Gastrocnemius medialis (tissue), 4 donors: ENCODE measurements around the gene GRID1. TPM values are rescaled to one million over a fixed set of nuclear protein-coding genes. Genes with fewer than 3 reads are reported as not detected.

ENCODE experiments used
- ATAC-seq, 2 donors: fragments of 150-250 bp; one replicate each; pipeline ENCODE4 v1.9.1; 2016
- DNase-seq, 2 donors: peaks; one replicate each; pipeline ENCODE4 v3.0.0-alpha.2; 2019
- H3K27ac ChIP-seq, 4 donors: fragments of 200-600 bp; sonication (generic); 1 replicate in 1 of 4; 2 replicates in 3 of 4; pipeline ENCODE4 v1.5.1; 2016 to 2018; ENCODE audit warnings: mild to moderate bottlenecking in 2 of 4, moderate library complexity in 1 of 4
- H3K27me3 ChIP-seq, 3 donors: fragments of 200-600 bp; sonication (generic) in 2 of 3; 1 replicate in 1 of 3; 2 replicates in 2 of 3; pipeline versions ENCODE4 v1.5.1 to v1.6.0; 2016 to 2019; ENCODE audit warnings: mild to moderate bottlenecking in 1 of 3, moderate library complexity in 1 of 3
- H3K36me3 ChIP-seq, 2 donors: fragments of 200-600 bp; sonication (generic) in 1 of 2; one replicate each; pipeline ENCODE4 v1.5.1; 2017 to 2018
- H3K4me1 ChIP-seq, 2 donors: fragments of 200-600 bp; sonication (generic) in 1 of 2; one replicate each; pipeline ENCODE4 v1.5.1; 2016 to 2017; ENCODE audit warnings: mild to moderate bottlenecking in 2 of 2
- H3K4me3 ChIP-seq, 4 donors: fragments of 200-600 bp; sonication (generic) in 3 of 4; 1 replicate in 1 of 4; 2 replicates in 3 of 4; pipeline ENCODE4 v1.5.1; 2016 to 2019; ENCODE audit warnings: mild to moderate bottlenecking in 2 of 4
- H3K9me3 ChIP-seq, 3 donors: fragments of 200-600 bp; sonication (generic) in 2 of 3; 1 replicate in 1 of 3; 2 replicates in 2 of 3; pipeline ENCODE4 v1.5.1; 2016 to 2019
- CTCF ChIP-seq, 5 experiments: fragments of 450-650 bp in 3 of 5; fragments of 200-600 bp in 2 of 5; sonication (generic) in 2 of 5; IDR thresholded peaks in 4 of 5; conservative IDR thresholded peaks in 1 of 5; 1 replicate in 4 of 5; 2 replicates in 1 of 5; pipeline ENCODE4 v1.5.1; 2016 to 2019; ENCODE audit warnings: antibody characterized with exemption in 5 of 5, mild to moderate bottlenecking in 3 of 5, moderate library complexity in 3 of 5
- POLR2A ChIP-seq, 2 donors: fragments of 450-650 bp; IDR thresholded peaks; one replicate each; pipeline ENCODE4 v1.6.1; 2017; ENCODE audit warnings: antibody characterized with exemption in 2 of 2, mild to moderate bottlenecking in 2 of 2, moderate library complexity in 2 of 2
- in situ Hi-C, 4 donors: fragments of 200-750 bp; cut with MboI; loops; one replicate each; pipeline versions ENCODE4 v1.15.0 to v1.8.0; 2017; ENCODE audit warnings: low sequenced_read_pairs in 4 of 4
- intact Hi-C: fragments of 100-400 bp; cut with DNase I; formaldehyde crosslinking; loops from one replicate; pipeline ENCODE4 v1.15.1; 2023; ENCODE audit warnings: low total_unique reads
- total RNA-seq, 4 donors: library from RNA; depleted of rRNA; stranded (reverse); fragments of >200 nt; gene quantifications; one replicate each; pipeline versions ENCODE4 v1.1.0 to v1.2.3, GENCODE V29; 2016

GRID1 gene
- total RNA-seq, 4 donors from 2014 or later = 0.17 to 1.4 (median 0.79) TPM

DNA sequence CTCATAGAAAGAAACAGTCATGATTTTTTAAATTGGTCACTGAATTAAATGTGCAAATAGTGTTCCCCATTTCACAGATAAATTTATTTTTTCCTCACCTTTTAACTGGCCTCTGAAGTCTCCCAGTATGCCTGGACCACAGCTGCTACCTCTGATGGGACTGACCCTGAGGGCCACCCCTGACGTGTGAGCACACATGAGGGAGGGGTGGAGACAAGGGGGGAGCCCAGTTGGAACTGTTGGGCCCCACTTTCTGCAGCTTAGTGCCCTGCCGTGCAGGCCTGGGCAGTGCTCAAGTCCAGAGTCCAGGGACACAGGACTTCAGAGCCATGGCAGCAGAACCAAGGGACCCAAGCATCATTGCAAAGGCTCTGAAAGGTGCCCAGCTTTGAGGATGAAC lies 243.9 kb downstream of the GRID1 start:
- Histone ChIP-seq H3K36me3 (no peaks in the 10 kb centered on the region), H3K4me3 (no peak overlapping the region), H3K27me3 (peaks cover 0 to 3% (median 0%) of the 10 kb centered on the region in 3 donors), H3K9me3 (no peaks in the 10 kb centered on the region), H3K27ac (no peak overlapping the region), H3K4me1 (no peaks in the 10 kb centered on the region)
- no peak for TF ChIP-seq CTCF (IDR thresholded peaks at IDR 0.05 in 4 of 5, conservative IDR thresholded peaks at IDR 0.05 in 1 of 5)
- no peak for TF ChIP-seq POLR2A (IDR thresholded peaks at IDR 0.05)
- in situ Hi-C loops (no loop called here), intact Hi-C loops (no loop called here)
- no peak for DNase-seq
- no peak for ATAC-seq

GRCh38 chr10:86121200-86121599 lies 245.4 kb downstream of the GRID1 start:
- ATAC-seq = no peak
- Histone ChIP-seq H3K27ac (no peak overlapping the region), H3K4me1 (no peaks in the 10 kb centered on the region), H3K27me3 (no peaks in the 10 kb centered on the region), H3K36me3 (no peaks in the 10 kb centered on the region), H3K9me3 (no peaks in the 10 kb centered on the region), H3K4me3 (no peak overlapping the region)
- TF ChIP-seq POLR2A (IDR thresholded peaks at IDR 0.05) = no peak
- TF ChIP-seq CTCF (IDR thresholded peaks at IDR 0.05 in 4 of 5, conservative IDR thresholded peaks at IDR 0.05 in 1 of 5) = no peak
- in situ Hi-C loops = no loop called here
- no peak for DNase-seq
- intact Hi-C loops = no loop called here

- intact Hi-C loops = no loop called here
- Histone ChIP-seq H3K4me3 (no peak overlapping the region), H3K27ac (no peak overlapping the region), H3K4me1 (no peaks in the 10 kb centered on the region), H3K9me3 (no peaks in the 10 kb centered on the region), H3K27me3 (no peaks in the 10 kb centered on the region), H3K36me3 (no peaks in the 10 kb centered on the region)
- in situ Hi-C loops = no loop called here
- no peak for DNase-seq
- ATAC-seq = no peak
- no peak for TF ChIP-seq CTCF (IDR thresholded peaks at IDR 0.05 in 4 of 5, conservative IDR thresholded peaks at IDR 0.05 in 1 of 5)
- no peak for TF ChIP-seq POLR2A (IDR thresholded peaks at IDR 0.05)
These were observed 249.5 kb downstream of the GRID1 start for GRCh38 chr10:86117051-86117450.

GRCh38 chr10:86113983-86114382 lies 252.6 kb downstream of the GRID1 start:
- no peak overlapping the region for H3K4me3 ChIP-seq
- DNase-seq (no peak), ATAC-seq (no peak)
- no peaks in the 10 kb centered on the region for H3K4me1 ChIP-seq
- TF ChIP-seq CTCF (IDR thresholded peaks at IDR 0.05 in 4 of 5, conservative IDR thresholded peaks at IDR 0.05 in 1 of 5) (no peak), POLR2A (IDR thresholded peaks at IDR 0.05) (no peak)
- H3K27ac ChIP-seq = no peak overlapping the region
- no peaks in the 10 kb centered on the region for H3K9me3 ChIP-seq
- no peaks in the 10 kb centered on the region for H3K27me3 ChIP-seq
- intact Hi-C loops = no loop called here
- in situ Hi-C loops = no loop called here
- no peaks in the 10 kb centered on the region for H3K36me3 ChIP-seq

- Histone ChIP-seq H3K4me3 (no peak overlapping the region), H3K27ac (no peak overlapping the region), H3K9me3 (no peaks in the 10 kb centered on the region), H3K4me1 (no peaks in the 10 kb centered on the region), H3K27me3 (no peaks in the 10 kb centered on the region), H3K36me3 (no peaks in the 10 kb centered on the region)
- DNase-seq = no peak
- in situ Hi-C loops (no loop called here), intact Hi-C loops (no loop called here)
- no peak for ATAC-seq
- TF ChIP-seq CTCF (IDR thresholded peaks at IDR 0.05 in 4 of 5, conservative IDR thresholded peaks at IDR 0.05 in 1 of 5) (no peak), POLR2A (IDR thresholded peaks at IDR 0.05) (no peak)
These were observed 253.1 kb downstream of the GRID1 start for GRCh38 chr10:86113501-86113900.
